HFFc6 (cell line): ENCODE data around the gene PADI1. TPM values are rescaled to one million over a fixed set of nuclear protein-coding genes. Genes with fewer than 3 reads are reported as not detected.

Source experiments
- DNase-seq: peaks from one replicate; pipeline ENCODE4 v3.0.0-alpha.2; 2018
- H3K27ac Mint-ChIP-seq: 2 replicates; pipeline ENCODE4 v1.8.0; 2020; ENCODE audit warnings: mild to moderate bottlenecking, mixed read lengths
- H3K27me3 Mint-ChIP-seq: 2 replicates; pipeline ENCODE4 v1.8.0; 2021; ENCODE audit warnings: mild to moderate bottlenecking, moderate library complexity, mixed read lengths; ENCODE audit not compliant: insufficient read depth
- H3K36me3 Mint-ChIP-seq: 2 replicates; pipeline ENCODE4 v1.8.0; 2021; ENCODE audit warnings: low read depth, mixed read lengths
- H3K4me1 Mint-ChIP-seq: 2 replicates; pipeline ENCODE4 v1.8.0; 2020; ENCODE audit warnings: low read depth, mixed read lengths
- H3K4me3 Mint-ChIP-seq: 2 replicates; pipeline ENCODE4 v1.8.0; 2020; ENCODE audit warnings: mild to moderate bottlenecking, moderate library complexity, mixed read lengths
- H3K9me3 Mint-ChIP-seq: 2 replicates; pipeline ENCODE4 v1.8.0; 2020; ENCODE audit warnings: mild to moderate bottlenecking, mixed read lengths
- CTCF ChIP-seq: fragments of 200-600 bp; sonication (generic); IDR thresholded peaks from 2 replicates; pipeline ENCODE4 v1.5.0; 2021; ENCODE audit warnings: antibody characterized with exemption, mild to moderate bottlenecking
- total RNA-seq, 6 experiments: library from RNA; stranded (reverse); fragmentation: NEBNext Ultra II Directional; extraction: Animal tissue kit (Norgen Biotek cat#: 25700); gene quantifications; 2 replicates in 1 of 6; 3 replicates in 5 of 6; pipeline ENCODE4 v1.2.3, GENCODE V29; 2021

Gene PADI1
- total RNA-seq, 6 experiments from 2014 or later: 0.11 to 0.95 (median 0.22) TPM; not detected in 1

- DNase-seq: no peak
- TF ChIP-seq CTCF: no peak
- Mint-ChIP-seq H3K36me3 (no peaks in the 10 kb centered on the region), H3K4me3 (no peak overlapping the region), H3K9me3 (no peaks in the 10 kb centered on the region), H3K27me3 (peaks cover 5% of the 10 kb centered on the region), H3K27ac (no peak overlapping the region), H3K4me1 (peaks cover 7% of the 10 kb centered on the region)
Observed at GRCh38 chr1:17220287-17220686, 15.4 kb downstream of the PADI1 start.

DNA sequence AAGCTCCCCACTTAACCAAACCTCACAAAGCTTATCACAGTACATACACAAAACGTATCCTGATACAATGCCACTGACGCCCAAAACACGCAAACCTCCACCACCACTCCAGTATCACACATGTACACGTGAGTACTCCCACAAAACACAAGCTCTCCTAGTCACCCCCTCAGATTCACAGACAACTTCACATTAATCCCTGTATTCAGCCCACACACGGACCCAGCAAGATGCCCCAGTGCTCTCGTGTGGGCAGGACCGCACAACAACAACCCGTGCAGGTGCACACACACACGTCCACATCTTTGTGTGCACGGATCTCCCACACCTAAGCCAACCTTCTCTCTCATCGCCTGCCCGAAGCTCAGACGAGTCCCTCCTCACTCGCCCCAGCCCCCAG is 17.6 kb downstream of the PADI1 start:
- H3K27me3 Mint-ChIP-seq: peaks cover 3% of the 10 kb centered on the region
- no peaks in the 10 kb centered on the region for H3K9me3 Mint-ChIP-seq
- H3K4me1 Mint-ChIP-seq: peaks cover 11% of the 10 kb centered on the region
- no peak for TF ChIP-seq CTCF
- no peak overlapping the region for H3K4me3 Mint-ChIP-seq
- no peak for DNase-seq
- H3K27ac Mint-ChIP-seq: no peak overlapping the region
- H3K36me3 Mint-ChIP-seq: no peaks in the 10 kb centered on the region

DNA sequence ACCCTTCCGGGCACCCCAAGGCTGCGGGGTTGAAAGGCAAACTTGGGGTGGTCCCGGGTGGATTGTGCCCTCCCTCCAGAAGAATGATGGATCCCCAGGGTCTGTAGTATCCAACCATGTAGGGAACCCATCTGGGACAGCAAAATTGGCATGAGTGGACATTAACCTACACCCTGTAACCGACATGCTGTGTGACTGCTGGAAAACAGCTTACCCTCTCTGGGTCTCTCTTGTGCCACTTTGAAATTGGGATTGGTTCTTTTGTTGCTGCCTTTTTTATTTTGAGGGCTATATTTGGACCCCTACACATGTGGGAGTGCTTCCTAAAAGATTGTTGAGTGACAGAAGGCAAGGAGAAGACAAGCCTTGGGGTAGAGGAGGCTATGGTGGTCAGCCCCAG is 19.5 kb downstream of the PADI1 start:
- DNase-seq: no peak
- TF ChIP-seq CTCF: no peak
- Mint-ChIP-seq H3K9me3 (no peaks in the 10 kb centered on the region), H3K36me3 (no peaks in the 10 kb centered on the region), H3K27ac (no peak overlapping the region), H3K27me3 (peaks cover 3% of the 10 kb centered on the region), H3K4me1 (peaks cover 13% of the 10 kb centered on the region), H3K4me3 (no peak overlapping the region)

- H3K27me3 Mint-ChIP-seq: peaks cover 3% of the 10 kb centered on the region
- DNase-seq: no peak
- no peaks in the 10 kb centered on the region for H3K36me3 Mint-ChIP-seq
- H3K9me3 Mint-ChIP-seq: no peaks in the 10 kb centered on the region
- no peak overlapping the region for H3K27ac Mint-ChIP-seq
- peaks cover 13% of the 10 kb centered on the region for H3K4me1 Mint-ChIP-seq
- TF ChIP-seq CTCF: no peak
- H3K4me3 Mint-ChIP-seq: no peak overlapping the region
Observed at GRCh38 chr1:17225140-17225539, 20.2 kb downstream of the PADI1 start.

DNA sequence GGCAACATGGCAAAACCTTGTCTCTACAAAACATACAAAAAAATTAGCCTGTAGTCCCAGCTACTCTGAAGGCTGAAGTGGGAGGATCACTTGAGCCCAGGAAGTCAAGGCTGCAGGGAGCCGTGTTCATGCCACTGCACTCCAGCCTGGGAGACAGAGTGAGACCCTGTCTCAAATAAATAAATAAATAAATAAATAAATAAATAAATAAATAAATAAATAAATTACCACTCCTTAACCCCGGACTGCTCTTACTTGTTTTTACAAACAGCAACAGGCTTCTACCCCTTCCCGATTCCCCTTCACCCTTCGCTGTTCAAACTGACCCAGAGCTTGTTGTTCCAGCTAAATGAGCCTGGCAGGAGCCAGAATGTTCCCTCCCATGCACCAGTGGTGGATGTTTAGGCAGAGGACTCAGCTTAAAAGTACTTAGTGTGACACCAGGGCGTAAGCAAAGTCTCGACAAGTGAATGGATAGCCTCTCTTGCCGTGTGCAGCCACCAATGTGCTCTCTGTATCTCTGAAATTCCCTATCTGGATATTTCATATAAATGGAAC is 22.5 kb downstream of the PADI1 start:
- no peaks in the 10 kb centered on the region for H3K36me3 Mint-ChIP-seq
- no peak overlapping the region for H3K27ac Mint-ChIP-seq
- TF ChIP-seq CTCF: no peak
- no peaks in the 10 kb centered on the region for H3K9me3 Mint-ChIP-seq
- H3K4me1 Mint-ChIP-seq: peaks cover 18% of the 10 kb centered on the region
- H3K27me3 Mint-ChIP-seq: peaks cover 3% of the 10 kb centered on the region
- DNase-seq: no peak
- no peak overlapping the region for H3K4me3 Mint-ChIP-seq

- H3K4me1 Mint-ChIP-seq: peaks cover 30% of the 10 kb centered on the region
- DNase-seq: no peak
- no peak for TF ChIP-seq CTCF
- no peak overlapping the region for H3K27ac Mint-ChIP-seq
- H3K4me3 Mint-ChIP-seq: no peak overlapping the region
- H3K27me3 Mint-ChIP-seq: peaks cover 3% of the 10 kb centered on the region
- H3K36me3 Mint-ChIP-seq: no peaks in the 10 kb centered on the region
- no peaks in the 10 kb centered on the region for H3K9me3 Mint-ChIP-seq
Observed at GRCh38 chr1:17228619-17229018, 23.7 kb downstream of the PADI1 start.
